OCI-LY1 (cell line): ENCODE results near the gene GJA5.

Experiments
- CTCF ChIP-seq: fragments of 200-600 bp; sonication (generic), shearing (Covaris generic); IDR thresholded peaks from 2 replicates; pipeline ENCODE4 v1.5.1; 2017; ENCODE audit warnings: mild to moderate bottlenecking, antibody characterized with exemption, low read length, moderate library complexity, mixed read lengths
- EZH2 ChIP-seq: fragments of 200-600 bp; sonication (generic), shearing (Covaris generic); IDR thresholded peaks from 2 replicates; pipeline ENCODE4 v1.8.0; 2017; ENCODE audit warnings: borderline replicate concordance, mixed run types, mild to moderate bottlenecking, antibody characterized with exemption, low read length, moderate library complexity, mixed read lengths

- TF ChIP-seq CTCF (no peak), EZH2 (no peak)
These were observed 40.4 kb upstream of the GJA5 start for GRCh38 chr1:147800804-147801203.
